ENCODE results near the gene LASP1.

Gene LASP1

DNA sequence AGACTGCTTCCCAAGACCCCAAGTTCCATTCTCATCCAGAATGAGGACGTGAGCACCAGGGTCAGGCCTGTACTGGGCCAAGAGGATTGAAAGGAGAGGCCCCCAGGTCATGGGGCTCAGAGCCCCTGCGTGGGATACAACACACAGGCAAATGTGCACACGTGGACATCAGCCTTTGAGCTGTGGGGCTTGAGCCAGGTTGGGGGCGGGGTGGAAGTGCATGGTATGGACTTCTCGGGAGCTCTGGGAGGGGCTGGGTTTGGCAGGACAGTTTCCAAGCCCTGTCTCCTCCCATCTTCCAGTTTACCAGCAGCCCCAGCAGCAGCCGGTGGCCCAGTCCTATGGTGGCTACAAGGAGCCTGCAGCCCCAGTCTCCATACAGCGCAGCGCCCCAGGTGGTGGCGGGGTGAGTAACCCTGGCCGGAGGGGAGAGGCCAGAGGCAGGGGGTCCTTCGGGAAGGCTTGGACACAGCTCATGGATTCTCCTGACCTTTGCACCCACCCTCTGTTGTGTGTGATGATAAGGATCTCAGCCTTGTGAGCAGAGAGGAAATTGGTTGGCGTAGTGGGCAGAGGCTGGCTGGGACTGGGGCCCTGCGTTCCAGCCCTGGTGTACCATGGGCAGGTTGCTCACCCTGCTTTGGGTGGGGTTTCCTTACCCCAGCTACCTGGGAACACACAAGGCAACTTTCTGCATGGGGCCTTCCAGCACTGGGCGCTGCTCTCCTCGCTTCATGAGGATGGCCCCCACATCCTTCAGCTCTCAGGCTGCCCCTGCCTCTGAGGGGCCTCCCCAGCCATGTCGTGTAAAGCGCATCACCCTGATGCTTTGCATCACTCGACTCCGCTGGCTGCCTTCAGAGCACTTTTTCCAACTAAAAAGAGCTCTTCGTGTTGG is 45.1 kb downstream of the LASP1 start:
- Histone ChIP-seq H3K4me3 (ENCODE audit: insufficient read length, low read depth) (no peak overlapping the region), H3K36me3 (ENCODE audit: insufficient read depth, insufficient read length, low read length) (peaks cover 92% of the 10 kb centered on the region), H3K27me3 (ENCODE audit: insufficient read depth, insufficient read length) (no peaks in the 10 kb centered on the region), H3K4me1 (ENCODE audit: insufficient read depth, insufficient read length) (peaks cover 8% of the 10 kb centered on the region), H3K9me3 (ENCODE audit: insufficient read depth, low read length) (no peaks in the 10 kb centered on the region), H3K9ac (ENCODE audit: insufficient read length, low read depth) (no peak overlapping the region)
- DNase-seq (ENCODE audit: low read depth, low spot score) = no peak
- no peak for TF ChIP-seq YY1 (IDR thresholded peaks at IDR 0.05; ENCODE audit: insufficient read depth, insufficient read length)
- TF ChIP-seq ZNF274 (IDR thresholded peaks at IDR 0.05; ENCODE audit: low read depth, low read length) = no peak
- no peak for TF ChIP-seq SUZ12 (IDR thresholded peaks at IDR 0.05; ENCODE audit: extremely low read depth, insufficient read depth, insufficient read length)

- Histone ChIP-seq H3K4me3 (ENCODE audit: insufficient read length, low read depth) (no peak overlapping the region), H3K9me3 (ENCODE audit: insufficient read depth, low read length) (no peaks in the 10 kb centered on the region), H3K9ac (ENCODE audit: insufficient read length, low read depth) (no peak overlapping the region), H3K36me3 (ENCODE audit: insufficient read depth, insufficient read length, low read length) (peaks cover 92% of the 10 kb centered on the region), H3K27me3 (ENCODE audit: insufficient read depth, insufficient read length) (no peaks in the 10 kb centered on the region), H3K4me1 (ENCODE audit: insufficient read depth, insufficient read length) (peaks cover 8% of the 10 kb centered on the region)
- DNase-seq (ENCODE audit: low read depth, low spot score) = no peak
- TF ChIP-seq SUZ12 (IDR thresholded peaks at IDR 0.05; ENCODE audit: extremely low read depth, insufficient read depth, insufficient read length) (no peak), YY1 (IDR thresholded peaks at IDR 0.05; ENCODE audit: insufficient read depth, insufficient read length) (no peak), ZNF274 (IDR thresholded peaks at IDR 0.05; ENCODE audit: low read depth, low read length) (no peak)
Measured at GRCh38 chr17:38915639-38915995, 45.8 kb downstream of the LASP1 start.

DNA sequence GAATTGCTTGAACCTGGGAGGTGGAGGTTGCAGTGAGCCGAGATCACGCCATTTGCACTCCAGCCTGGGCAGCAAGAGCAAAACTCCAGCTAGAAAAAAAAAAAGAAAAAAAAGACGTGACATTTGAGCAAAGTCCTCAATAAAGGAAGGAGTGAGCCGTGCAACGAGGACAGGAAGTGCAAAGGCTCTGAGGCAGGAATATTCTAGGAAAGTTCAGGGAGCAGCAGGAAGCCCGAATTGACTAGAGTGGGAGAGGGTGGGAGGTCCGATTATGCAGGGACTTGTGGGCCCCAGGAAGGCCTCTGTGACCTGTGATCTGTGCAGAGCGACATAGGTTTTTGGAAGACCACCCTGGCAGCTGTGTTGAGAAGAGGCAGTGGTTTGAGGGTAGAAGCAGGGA is 46.9 kb downstream of the LASP1 start:
- Histone ChIP-seq H3K9me3 (ENCODE audit: insufficient read depth, low read length) (no peaks in the 10 kb centered on the region), H3K36me3 (ENCODE audit: insufficient read depth, insufficient read length, low read length) (peaks cover 84% of the 10 kb centered on the region), H3K4me1 (ENCODE audit: insufficient read depth, insufficient read length) (peaks cover 10% of the 10 kb centered on the region), H3K4me3 (ENCODE audit: insufficient read length, low read depth) (no peak overlapping the region), H3K27me3 (ENCODE audit: insufficient read depth, insufficient read length) (no peaks in the 10 kb centered on the region), H3K9ac (ENCODE audit: insufficient read length, low read depth) (no peak overlapping the region)
- DNase-seq (ENCODE audit: low read depth, low spot score) = no peak
- TF ChIP-seq YY1 (IDR thresholded peaks at IDR 0.05; ENCODE audit: insufficient read depth, insufficient read length) = no peak
- TF ChIP-seq SUZ12 (IDR thresholded peaks at IDR 0.05; ENCODE audit: extremely low read depth, insufficient read depth, insufficient read length) = no peak
- TF ChIP-seq ZNF274 (IDR thresholded peaks at IDR 0.05; ENCODE audit: low read depth, low read length) = no peak

GRCh38 chr17:38917259-38917658 is 47.4 kb downstream of the LASP1 start:
- Histone ChIP-seq H3K9ac (ENCODE audit: insufficient read length, low read depth) (no peak overlapping the region), H3K9me3 (ENCODE audit: insufficient read depth, low read length) (no peaks in the 10 kb centered on the region), H3K27me3 (ENCODE audit: insufficient read depth, insufficient read length) (no peaks in the 10 kb centered on the region), H3K36me3 (ENCODE audit: insufficient read depth, insufficient read length, low read length) (peaks cover 79% of the 10 kb centered on the region), H3K4me1 (ENCODE audit: insufficient read depth, insufficient read length) (peaks cover 15% of the 10 kb centered on the region), H3K4me3 (ENCODE audit: insufficient read length, low read depth) (no peak overlapping the region)
- no peak for DNase-seq (ENCODE audit: low read depth, low spot score)
- no peak for TF ChIP-seq SUZ12 (IDR thresholded peaks at IDR 0.05; ENCODE audit: extremely low read depth, insufficient read depth, insufficient read length)
- TF ChIP-seq ZNF274 (IDR thresholded peaks at IDR 0.05; ENCODE audit: low read depth, low read length) = no peak
- no peak for TF ChIP-seq YY1 (IDR thresholded peaks at IDR 0.05; ENCODE audit: insufficient read depth, insufficient read length)

DNA sequence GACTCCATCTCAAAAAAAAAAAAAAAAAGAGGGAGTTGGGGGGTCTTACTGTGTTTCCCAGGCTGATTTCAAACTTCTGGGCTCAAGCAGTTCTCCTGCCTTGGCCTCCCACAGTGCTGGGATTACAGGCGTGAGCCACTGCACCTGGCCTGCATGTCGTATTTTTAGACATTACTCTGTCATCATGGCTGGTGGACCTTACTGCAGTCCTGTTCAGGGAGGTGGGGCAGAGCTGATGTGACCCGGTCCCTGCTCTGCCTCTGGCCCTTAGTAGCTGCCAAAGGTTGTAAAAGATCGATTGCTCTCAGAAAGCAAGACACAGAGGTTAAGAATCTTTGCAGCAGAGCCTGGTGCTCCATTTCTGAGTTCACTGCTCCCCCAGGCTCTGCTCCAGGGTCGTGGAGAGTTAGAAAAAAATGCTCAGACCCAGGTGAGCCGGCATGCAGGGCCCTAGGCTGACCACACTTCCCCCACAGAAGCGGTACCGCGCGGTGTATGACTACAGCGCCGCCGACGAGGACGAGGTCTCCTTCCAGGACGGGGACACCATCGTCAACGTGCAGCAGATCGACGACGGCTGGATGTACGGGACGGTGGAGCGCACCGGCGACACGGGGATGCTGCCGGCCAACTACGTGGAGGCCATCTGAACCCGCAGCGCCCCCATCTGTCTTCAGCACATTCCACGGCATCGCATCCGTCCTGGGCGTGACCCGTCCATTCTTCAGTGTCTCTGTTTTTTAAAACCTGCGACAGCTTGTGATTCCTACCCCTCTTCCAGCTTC is 48.5 kb downstream of the LASP1 start:
- H3K9ac ChIP-seq (ENCODE audit: insufficient read length, low read depth) = no peak overlapping the region
- H3K27me3 ChIP-seq (ENCODE audit: insufficient read depth, insufficient read length) = no peaks in the 10 kb centered on the region
- H3K36me3 ChIP-seq (ENCODE audit: insufficient read depth, insufficient read length, low read length) = peaks cover 69% of the 10 kb centered on the region
- no peak for DNase-seq (ENCODE audit: low read depth, low spot score)
- no peaks in the 10 kb centered on the region for H3K9me3 ChIP-seq (ENCODE audit: insufficient read depth, low read length)
- no peak overlapping the region for H3K4me3 ChIP-seq (ENCODE audit: insufficient read length, low read depth)
- H3K4me1 ChIP-seq (ENCODE audit: insufficient read depth, insufficient read length) = peaks cover 14% of the 10 kb centered on the region
- TF ChIP-seq ZNF274 (IDR thresholded peaks at IDR 0.05; ENCODE audit: low read depth, low read length) (no peak), SUZ12 (IDR thresholded peaks at IDR 0.05; ENCODE audit: extremely low read depth, insufficient read depth, insufficient read length) (no peak), YY1 (IDR thresholded peaks at IDR 0.05; ENCODE audit: insufficient read depth, insufficient read length) (no peak)

DNA sequence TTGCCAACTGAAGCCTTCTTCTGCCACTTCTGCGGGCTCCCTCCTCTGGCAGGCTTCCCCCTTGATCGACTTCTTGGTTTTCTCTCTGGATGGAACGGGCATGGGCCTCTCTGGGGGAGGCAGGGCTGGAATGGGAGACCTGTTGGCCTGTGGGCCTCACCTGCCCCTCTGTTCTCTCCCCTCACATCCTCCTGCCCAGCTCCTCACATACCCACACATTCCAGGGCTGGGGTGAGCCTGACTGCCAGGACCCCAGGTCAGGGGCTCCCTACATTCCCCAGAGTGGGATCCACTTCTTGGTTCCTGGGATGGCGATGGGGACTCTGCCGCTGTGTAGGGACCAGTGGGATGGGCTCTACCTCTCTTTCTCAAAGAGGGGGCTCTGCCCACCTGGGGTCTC is 49.1 kb downstream of the LASP1 start:
- H3K4me3 ChIP-seq (ENCODE audit: insufficient read length, low read depth) = no peak overlapping the region
- peaks cover 14% of the 10 kb centered on the region for H3K4me1 ChIP-seq (ENCODE audit: insufficient read depth, insufficient read length)
- H3K9me3 ChIP-seq (ENCODE audit: insufficient read depth, low read length) = no peaks in the 10 kb centered on the region
- DNase-seq (ENCODE audit: low read depth, low spot score) = no peak
- TF ChIP-seq YY1 (IDR thresholded peaks at IDR 0.05; ENCODE audit: insufficient read depth, insufficient read length) (no peak), SUZ12 (IDR thresholded peaks at IDR 0.05; ENCODE audit: extremely low read depth, insufficient read depth, insufficient read length) (no peak), ZNF274 (IDR thresholded peaks at IDR 0.05; ENCODE audit: low read depth, low read length) (no peak)
- H3K36me3 ChIP-seq (ENCODE audit: insufficient read depth, insufficient read length, low read length) = peaks cover 65% of the 10 kb centered on the region
- H3K27me3 ChIP-seq (ENCODE audit: insufficient read depth, insufficient read length) = no peaks in the 10 kb centered on the region
- no peak overlapping the region for H3K9ac ChIP-seq (ENCODE audit: insufficient read length, low read depth)

Measured in NT2/D1 (cell line).